ENCODE results near the gene GRIK4.

Gene GRIK4

GRCh38 chr11:120688163-120688562, 176.6 kb downstream of the GRIK4 start:
- no peak for TF ChIP-seq CTCF (IDR thresholded peaks at IDR 0.05; ENCODE audit: low read depth, low read length)
- in situ Hi-C loops (cut with HindIII; ENCODE audit: low sequenced_read_pairs), result no loop called here
- no peak overlapping the region for H3K4me3 ChIP-seq (ENCODE audit: low read depth, low read length)
- no peak for DNase-seq (ENCODE audit: low read depth, low spot score)

- DNase-seq (ENCODE audit: low read depth, low spot score), result no peak
- in situ Hi-C loops (cut with HindIII; ENCODE audit: low sequenced_read_pairs), result no loop called here
- H3K4me3 ChIP-seq (ENCODE audit: low read depth, low read length), result no peak overlapping the region
- no peak for TF ChIP-seq CTCF (IDR thresholded peaks at IDR 0.05; ENCODE audit: low read depth, low read length)
These were observed 178.2 kb downstream of the GRIK4 start for GRCh38 chr11:120689596-120690275.

DNA sequence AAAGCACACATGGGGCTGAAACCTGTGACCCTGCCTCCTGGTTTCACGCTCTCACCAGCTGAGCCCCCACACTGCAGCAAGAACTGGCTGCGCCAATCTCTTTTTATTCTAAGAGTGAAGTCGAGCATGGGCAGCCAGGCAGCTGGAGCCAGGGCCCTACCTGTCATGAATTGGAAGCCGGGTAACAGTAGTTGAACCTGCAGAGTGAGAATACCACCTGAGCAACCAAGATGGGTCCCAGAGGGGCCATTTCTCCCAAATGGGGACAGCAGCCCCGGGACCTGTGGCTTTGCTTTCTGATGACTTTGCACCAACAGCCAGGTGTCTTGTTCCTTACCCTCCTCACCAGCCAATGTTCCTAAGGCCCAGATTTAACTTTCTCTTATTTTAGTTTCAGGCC, 178.9 kb downstream of the GRIK4 start:
- no peak overlapping the region for H3K4me3 ChIP-seq (ENCODE audit: low read depth, low read length)
- no peak for DNase-seq (ENCODE audit: low read depth, low spot score)
- no peak for TF ChIP-seq CTCF (IDR thresholded peaks at IDR 0.05; ENCODE audit: low read depth, low read length)
- in situ Hi-C loops (cut with HindIII; ENCODE audit: low sequenced_read_pairs), result no loop called here

DNA sequence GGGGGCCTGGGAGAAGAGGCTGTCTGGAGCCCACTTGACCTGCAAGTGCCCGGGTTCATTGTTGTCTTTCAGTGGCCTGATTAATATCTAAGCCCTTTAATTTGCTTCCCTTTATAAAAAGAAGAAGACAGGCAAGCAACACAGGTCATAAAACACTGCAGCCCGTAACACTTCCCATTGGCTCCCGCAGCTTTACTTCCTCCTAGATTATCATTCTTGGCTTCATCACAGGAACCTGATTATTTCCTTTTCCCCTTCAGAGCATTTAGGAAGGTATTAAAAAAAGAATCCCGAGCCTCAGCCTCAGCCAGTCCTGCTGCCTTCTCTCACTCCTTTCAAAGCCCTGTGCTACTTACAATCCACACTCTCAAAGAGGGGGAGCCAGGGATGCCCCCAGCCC, 183.2 kb downstream of the GRIK4 start:
- H3K4me3 ChIP-seq (ENCODE audit: low read depth, low read length), result no peak overlapping the region
- TF ChIP-seq CTCF (IDR thresholded peaks at IDR 0.05; ENCODE audit: low read depth, low read length), result no peak
- in situ Hi-C loops (cut with HindIII; ENCODE audit: low sequenced_read_pairs), result no loop called here
- no peak for DNase-seq (ENCODE audit: low read depth, low spot score)

- no peak for TF ChIP-seq CTCF (IDR thresholded peaks at IDR 0.05; ENCODE audit: low read depth, low read length)
- in situ Hi-C loops (cut with HindIII; ENCODE audit: low sequenced_read_pairs), result no loop called here
- no peak overlapping the region for H3K4me3 ChIP-seq (ENCODE audit: low read depth, low read length)
- no peak for DNase-seq (ENCODE audit: low read depth, low spot score)
These were observed 183.9 kb downstream of the GRIK4 start for GRCh38 chr11:120695426-120695825.

DNA sequence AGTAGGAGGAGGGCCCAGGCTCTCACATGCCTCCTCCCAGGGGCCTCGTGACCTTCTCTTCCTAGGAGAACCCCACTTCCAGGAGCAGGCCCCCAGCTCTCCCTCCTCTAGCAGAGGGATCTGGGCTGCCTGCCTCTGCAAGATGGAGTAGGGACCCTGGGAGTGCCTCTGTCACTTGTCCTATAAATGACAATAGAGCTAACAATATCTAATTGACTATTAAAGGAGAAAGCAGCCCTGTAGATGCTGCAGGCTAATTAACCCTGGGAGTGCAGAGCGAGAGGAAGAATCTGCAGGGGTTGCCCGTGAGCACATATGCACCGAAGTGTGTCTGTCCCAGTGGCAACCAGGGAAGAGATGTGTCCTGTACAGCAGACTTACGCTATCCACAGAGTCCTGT, 184.4 kb downstream of the GRIK4 start:
- DNase-seq (ENCODE audit: low read depth, low spot score), result no peak
- no peak overlapping the region for H3K4me3 ChIP-seq (ENCODE audit: low read depth, low read length)
- in situ Hi-C loops (cut with HindIII; ENCODE audit: low sequenced_read_pairs), result no loop called here
- no peak for TF ChIP-seq CTCF (IDR thresholded peaks at IDR 0.05; ENCODE audit: low read depth, low read length)

Data from astrocyte of the spinal cord (primary cell).